Tibial nerve (tissue), 3 donors: Measurements from ENCODE around the gene CCM2L.

ENCODE experiments used
- POLR2A ChIP-seq, 2 donors: fragments of 450-650 bp; IDR thresholded peaks; one replicate each; pipeline ENCODE4 v1.6.1; 2017; ENCODE audit warnings: antibody characterized with exemption in 2 of 2, mild to moderate bottlenecking in 2 of 2, moderate library complexity in 2 of 2
- TF ChIP-seq, protein P1 (sequence below), 5 experiments: fragments of 200-600 bp in 3 of 5; fragments of 450-650 bp in 2 of 5; sonication (generic) in 3 of 5; IDR thresholded peaks; one replicate each; pipeline ENCODE4 v1.5.1; 2016 to 2019; ENCODE audit warnings: antibody characterized with exemption in 5 of 5, mild to moderate bottlenecking in 3 of 5, moderate library complexity in 2 of 5

DNA sequence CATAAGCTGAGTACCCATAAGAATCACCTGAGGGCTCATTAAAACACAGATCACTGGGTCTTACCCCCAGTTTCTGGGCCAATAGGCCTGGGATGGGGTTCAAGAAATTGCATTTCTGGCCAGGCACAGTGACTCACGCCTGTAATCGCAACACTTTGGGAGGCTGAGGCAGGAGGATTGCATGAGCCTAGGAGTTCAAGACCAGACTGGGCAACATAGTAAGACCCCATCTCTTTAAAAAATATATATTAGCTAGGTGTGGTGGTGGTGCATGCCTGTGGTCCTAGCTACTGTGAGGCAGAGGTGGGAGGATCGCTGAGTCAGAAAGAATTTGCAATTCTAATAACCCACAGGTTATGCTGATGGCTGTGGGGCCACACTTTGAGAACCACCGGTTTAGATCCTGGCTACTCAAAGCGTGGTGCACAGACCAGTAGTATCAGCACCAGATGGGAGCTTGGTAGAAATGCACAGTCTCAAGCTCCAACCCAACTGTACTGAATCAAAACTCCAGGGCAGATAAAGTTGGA lies 2.0 kb downstream of the CCM2L start:
- TF ChIP-seq, protein P1, sequence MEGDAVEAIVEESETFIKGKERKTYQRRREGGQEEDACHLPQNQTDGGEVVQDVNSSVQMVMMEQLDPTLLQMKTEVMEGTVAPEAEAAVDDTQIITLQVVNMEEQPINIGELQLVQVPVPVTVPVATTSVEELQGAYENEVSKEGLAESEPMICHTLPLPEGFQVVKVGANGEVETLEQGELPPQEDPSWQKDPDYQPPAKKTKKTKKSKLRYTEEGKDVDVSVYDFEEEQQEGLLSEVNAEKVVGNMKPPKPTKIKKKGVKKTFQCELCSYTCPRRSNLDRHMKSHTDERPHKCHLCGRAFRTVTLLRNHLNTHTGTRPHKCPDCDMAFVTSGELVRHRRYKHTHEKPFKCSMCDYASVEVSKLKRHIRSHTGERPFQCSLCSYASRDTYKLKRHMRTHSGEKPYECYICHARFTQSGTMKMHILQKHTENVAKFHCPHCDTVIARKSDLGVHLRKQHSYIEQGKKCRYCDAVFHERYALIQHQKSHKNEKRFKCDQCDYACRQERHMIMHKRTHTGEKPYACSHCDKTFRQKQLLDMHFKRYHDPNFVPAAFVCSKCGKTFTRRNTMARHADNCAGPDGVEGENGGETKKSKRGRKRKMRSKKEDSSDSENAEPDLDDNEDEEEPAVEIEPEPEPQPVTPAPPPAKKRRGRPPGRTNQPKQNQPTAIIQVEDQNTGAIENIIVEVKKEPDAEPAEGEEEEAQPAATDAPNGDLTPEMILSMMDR (IDR thresholded peaks at IDR 0.05) = no peak
- no peak for TF ChIP-seq POLR2A (IDR thresholded peaks at IDR 0.05)
